Measurements from ENCODE around the gene SRSF3. TPM values are rescaled to one million over a fixed set of nuclear protein-coding genes. Genes with fewer than 3 reads are reported as not detected.
"Not testable (repeated sequence)": the region's sequence is repeated elsewhere in the genome, so short reads cannot be mapped to it uniquely, and the experiment has no call there.

Gene SRSF3
- total RNA-seq, 1 experiment from 2014 or later: 425 TPM

DNA sequence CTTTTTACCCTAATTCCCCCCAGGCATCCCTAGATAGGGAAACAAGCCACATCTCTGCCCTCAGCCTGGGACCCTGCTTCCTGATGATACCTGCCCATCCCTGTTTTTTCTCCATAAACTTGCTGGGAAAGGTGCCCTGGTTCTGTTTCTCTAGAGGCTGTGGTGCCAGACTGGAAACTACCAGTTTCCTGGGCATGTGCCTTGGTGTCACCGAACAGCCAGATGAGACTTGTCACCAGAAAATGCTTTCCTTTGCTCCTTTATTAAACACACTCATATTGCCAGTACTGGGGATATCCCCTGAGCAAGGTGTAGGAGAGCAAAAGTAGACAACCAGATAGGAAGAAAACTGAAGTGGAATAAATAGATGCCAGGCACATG, 16.8 kb downstream of the SRSF3 start:
- CTCF ChIA-PET: no interaction called here
- intact Hi-C loops (cut with micrococcal nuclease; ENCODE audit: unreplicated experiment): no loop called here
- no peak overlapping the region for H3K4me3 ChIP-seq (ENCODE audit: low read depth, low read length)

DNA sequence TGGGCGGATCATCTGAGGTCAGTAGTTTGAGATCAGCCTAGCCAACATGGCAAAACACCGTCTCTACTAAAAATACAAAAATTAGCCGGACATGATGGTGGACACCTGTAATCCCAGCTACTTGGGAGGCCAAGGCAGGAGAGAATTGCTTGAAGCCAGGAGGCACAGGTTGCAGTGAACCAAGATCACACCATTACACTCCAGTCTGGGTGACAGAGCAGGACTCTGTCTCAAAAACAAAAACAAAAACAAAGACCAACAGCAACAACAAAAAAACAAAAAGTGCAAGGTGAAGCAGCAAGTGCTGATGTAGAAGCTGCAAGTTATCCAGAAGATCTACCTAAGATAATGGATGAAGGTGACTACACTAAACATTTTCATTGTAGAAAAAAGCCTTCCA, 17.5 kb downstream of the SRSF3 start:
- intact Hi-C loops (cut with micrococcal nuclease; ENCODE audit: unreplicated experiment); H3K27ac Mint-ChIP-seq (ENCODE audit: unreplicated experiment); H3K4me3 ChIP-seq (ENCODE audit: low read depth, low read length); H3K36me3 ChIP-seq (ENCODE audit: control insufficient read depth, insufficient read depth, low read length); H3K9me3 Mint-ChIP-seq (ENCODE audit: unreplicated experiment); H3K9me3 ChIP-seq; DNase-seq; H3K4me3 Mint-ChIP-seq (ENCODE audit: unreplicated experiment); H3K27me3 ChIP-seq (replicated peaks; ENCODE audit: control insufficient read depth, insufficient read depth, low read length); BruUV-seq (replicated peaks); H3K27me3 Mint-ChIP-seq (ENCODE audit: insufficient read depth, unreplicated experiment): not testable (repeated sequence)
- peaks cover 21% of the 10 kb centered on the region; the same call in 1 of the 2 replicates for H3K4me1 ChIP-seq
- CTCF ChIA-PET: interaction anchor here (0.6 kb wide), 1 partner anchor 34 kb away, joined by 3 read pairs; no protein-coding TSS in a partner anchor
- POLR2A ChIA-PET: interaction anchor here (0.6 kb wide), 1 partner anchor 14 kb away, joined by 3 read pairs; no protein-coding TSS in a partner anchor
- H3K36me3 Mint-ChIP-seq (ENCODE audit: insufficient read depth, unreplicated experiment): peaks cover 78% of the 10 kb centered on the region
- H3K4me1 Mint-ChIP-seq (ENCODE audit: low read depth, unreplicated experiment): peaks cover 16% of the 10 kb centered on the region

More for the DNA sequence above, 16.8 kb downstream of the SRSF3 start:
- Mint-ChIP-seq H3K4me3 (ENCODE audit: unreplicated experiment) (peak overlapping the region; percentile 7), H3K9me3 (ENCODE audit: unreplicated experiment) (no peaks in the 10 kb centered on the region), H3K27me3 (ENCODE audit: insufficient read depth, unreplicated experiment) (no peaks in the 10 kb centered on the region), H3K36me3 (ENCODE audit: insufficient read depth, unreplicated experiment) (peaks cover 86% of the 10 kb centered on the region), H3K27ac (ENCODE audit: unreplicated experiment) (peak overlapping the region; percentile 47), H3K4me1 (ENCODE audit: low read depth, unreplicated experiment) (peaks cover 16% of the 10 kb centered on the region)
- no peak for DNase-seq
- no peaks in the 10 kb centered on the region for H3K27me3 ChIP-seq (replicated peaks; ENCODE audit: control insufficient read depth, insufficient read depth, low read length)
- POLR2A ChIA-PET: interaction anchor here (0.6 kb wide), 1 partner anchor 13 kb away, joined by 3 read pairs; no protein-coding TSS in a partner anchor
- H3K9me3 ChIP-seq: no peaks in the 10 kb centered on the region
- TF ChIP-seq, protein P1, sequence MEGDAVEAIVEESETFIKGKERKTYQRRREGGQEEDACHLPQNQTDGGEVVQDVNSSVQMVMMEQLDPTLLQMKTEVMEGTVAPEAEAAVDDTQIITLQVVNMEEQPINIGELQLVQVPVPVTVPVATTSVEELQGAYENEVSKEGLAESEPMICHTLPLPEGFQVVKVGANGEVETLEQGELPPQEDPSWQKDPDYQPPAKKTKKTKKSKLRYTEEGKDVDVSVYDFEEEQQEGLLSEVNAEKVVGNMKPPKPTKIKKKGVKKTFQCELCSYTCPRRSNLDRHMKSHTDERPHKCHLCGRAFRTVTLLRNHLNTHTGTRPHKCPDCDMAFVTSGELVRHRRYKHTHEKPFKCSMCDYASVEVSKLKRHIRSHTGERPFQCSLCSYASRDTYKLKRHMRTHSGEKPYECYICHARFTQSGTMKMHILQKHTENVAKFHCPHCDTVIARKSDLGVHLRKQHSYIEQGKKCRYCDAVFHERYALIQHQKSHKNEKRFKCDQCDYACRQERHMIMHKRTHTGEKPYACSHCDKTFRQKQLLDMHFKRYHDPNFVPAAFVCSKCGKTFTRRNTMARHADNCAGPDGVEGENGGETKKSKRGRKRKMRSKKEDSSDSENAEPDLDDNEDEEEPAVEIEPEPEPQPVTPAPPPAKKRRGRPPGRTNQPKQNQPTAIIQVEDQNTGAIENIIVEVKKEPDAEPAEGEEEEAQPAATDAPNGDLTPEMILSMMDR (IDR thresholded peaks at IDR 0.05; ENCODE audit: insufficient read depth in 1 of 2, low read depth in 1 of 2, low read length in 1 of 2, severe bottlenecking in 1 of 2, unreplicated experiment in 1 of 2): no peak
- BruUV-seq (replicated peaks): no TSS peak
- H3K4me1 ChIP-seq: peaks cover 23% of the 10 kb centered on the region; the same call in 1 of the 2 replicates
- H3K36me3 ChIP-seq (ENCODE audit: control insufficient read depth, insufficient read depth, low read length): peaks cover 5% of the 10 kb centered on the region

DNA sequence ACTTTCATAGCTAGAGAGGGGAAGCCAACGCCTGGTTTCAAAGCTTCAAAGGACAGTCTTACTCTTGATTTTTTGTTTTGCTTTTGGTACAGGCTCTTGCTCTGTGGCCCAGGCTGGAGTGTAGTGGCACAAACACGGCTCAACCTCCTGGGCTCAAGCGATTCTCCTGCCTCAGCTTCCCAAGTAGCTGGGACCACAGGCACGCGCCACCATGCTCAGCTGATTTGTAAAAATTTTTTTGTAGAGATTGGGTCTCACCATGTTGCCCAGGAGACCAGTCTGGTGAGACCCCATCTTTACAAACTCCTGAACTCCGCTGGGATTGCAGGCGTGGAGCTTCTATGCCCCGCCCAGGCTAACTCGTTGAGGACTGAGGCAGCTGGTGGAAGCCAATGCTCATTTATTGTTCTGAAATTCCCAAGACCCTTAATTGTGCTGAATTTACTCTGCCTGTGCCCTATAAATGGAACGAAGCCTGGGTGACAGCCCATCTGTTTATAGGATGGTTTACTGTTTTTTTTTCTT, 18.0 kb downstream of the SRSF3 start:
- Histone ChIP-seq H3K4me1 (peaks cover 16% of the 10 kb centered on the region; the same call in 1 of the 2 replicates), H3K9me3 (no peaks in the 10 kb centered on the region), H3K36me3 (ENCODE audit: control insufficient read depth, insufficient read depth, low read length) (peaks cover 3% of the 10 kb centered on the region), H3K27me3 (replicated peaks; ENCODE audit: control insufficient read depth, insufficient read depth, low read length) (no peaks in the 10 kb centered on the region), H3K4me3 (ENCODE audit: low read depth, low read length) (no peak overlapping the region)
- H3K9me3 Mint-ChIP-seq (ENCODE audit: unreplicated experiment): no peaks in the 10 kb centered on the region
- no peak for DNase-seq
- intact Hi-C loops (cut with micrococcal nuclease; ENCODE audit: unreplicated experiment): no loop called here
- ChIA-PET POLR2A (interaction anchor here (0.6 kb wide), 1 partner anchor 1047 kb away, joined by 3 read pairs; no protein-coding TSS in a partner anchor), CTCF (interaction anchor here (0.6 kb wide), 1 partner anchor 35 kb away, joined by 3 read pairs; no protein-coding TSS in a partner anchor)
- H3K27ac Mint-ChIP-seq (ENCODE audit: unreplicated experiment): no peak overlapping the region
- H3K27me3 Mint-ChIP-seq (ENCODE audit: insufficient read depth, unreplicated experiment): no peaks in the 10 kb centered on the region
- peaks cover 73% of the 10 kb centered on the region for H3K36me3 Mint-ChIP-seq (ENCODE audit: insufficient read depth, unreplicated experiment)
- no peak overlapping the region for H3K4me3 Mint-ChIP-seq (ENCODE audit: unreplicated experiment)
- no TSS peak for BruUV-seq (replicated peaks)
- TF ChIP-seq, protein P1 (IDR thresholded peaks at IDR 0.05; ENCODE audit: insufficient read depth in 1 of 2, low read depth in 1 of 2, low read length in 1 of 2, severe bottlenecking in 1 of 2, unreplicated experiment in 1 of 2): no peak
- H3K4me1 Mint-ChIP-seq (ENCODE audit: low read depth, unreplicated experiment): peaks cover 16% of the 10 kb centered on the region
